Muscle of arm (tissue), 12 donors: ENCODE data around the gene GEMIN5. TPM values are rescaled to one million over a fixed set of nuclear protein-coding genes. Genes with fewer than 3 reads are reported as not detected.

Experiments used
- DNase-seq: peaks from one replicate; pipeline ENCODE4 v3.0.0-alpha.2; 2013
- polyA plus RNA-seq, 12 donors: library from polyadenylated mRNA; unstranded; fragments of 120-200 nt; gene quantifications; one replicate each; pipeline ENCODE4 v1.2.1, GENCODE V29; 2013; ENCODE audit not compliant: insufficient read length in 12 of 12

GEMIN5 gene
- polyA plus RNA-seq, 12 donors: 16.7 to 21.6 (median 18.0) TPM; not detected in 1

DNA sequence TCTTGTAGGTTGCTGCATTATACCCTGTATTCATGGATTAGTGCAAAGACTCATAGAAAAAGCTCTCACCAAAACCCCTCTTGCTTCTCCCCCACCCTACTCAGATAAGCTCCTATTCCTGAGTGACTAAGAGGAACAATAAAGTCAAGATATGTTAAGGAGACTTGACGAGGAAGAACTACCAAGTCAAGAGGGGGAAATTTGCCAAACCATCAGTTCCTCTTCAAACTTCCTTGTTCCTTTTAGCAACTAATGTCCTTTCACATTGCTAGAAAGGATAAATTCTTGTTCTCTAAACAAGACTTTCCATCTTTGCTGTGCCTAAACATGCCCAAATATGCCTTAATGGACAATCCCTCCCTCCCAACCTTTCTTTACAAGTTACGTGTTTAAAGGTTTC is 52.6 kb downstream of the GEMIN5 start:
- no peak for DNase-seq

DNA sequence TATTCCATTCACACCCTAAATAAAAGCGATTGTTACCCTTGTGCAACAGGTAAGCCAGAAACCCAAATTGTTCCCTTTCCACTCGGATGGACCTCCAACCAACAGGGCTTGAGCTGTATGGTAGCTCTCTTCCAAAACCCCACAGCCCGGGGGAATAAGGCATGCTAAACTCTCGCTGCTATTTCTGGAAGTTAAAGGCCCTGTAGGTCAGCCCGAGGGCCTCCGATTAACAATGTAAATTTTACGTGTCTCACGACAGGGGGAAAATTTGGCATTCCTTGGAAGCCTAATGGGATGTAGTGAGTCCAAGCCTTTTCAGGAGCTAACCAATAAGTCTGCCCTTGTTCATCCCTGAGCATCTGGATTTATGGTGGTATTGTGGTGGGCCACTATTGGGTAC is 53.6 kb downstream of the GEMIN5 start:
- DNase-seq: no peak

DNA sequence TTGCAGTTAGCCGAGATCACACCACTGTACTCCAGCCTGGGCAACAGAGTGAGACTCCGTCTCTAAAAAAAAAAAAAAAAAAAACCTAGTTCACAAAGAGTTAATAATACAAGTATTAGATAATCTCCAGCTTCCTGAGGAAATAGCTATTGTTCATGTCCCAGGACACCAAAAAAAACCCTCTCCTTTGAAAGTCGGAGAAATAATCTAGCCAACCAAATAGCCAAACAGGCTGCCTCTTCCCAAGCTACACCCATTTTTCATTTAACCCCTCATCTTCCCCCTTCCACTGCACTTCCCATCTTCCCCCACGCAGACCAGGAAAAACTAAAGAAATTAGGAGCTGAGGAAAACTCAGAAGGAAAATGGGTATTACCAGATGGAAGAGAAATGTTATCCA is 56.0 kb downstream of the GEMIN5 start:
- DNase-seq: no peak

DNA sequence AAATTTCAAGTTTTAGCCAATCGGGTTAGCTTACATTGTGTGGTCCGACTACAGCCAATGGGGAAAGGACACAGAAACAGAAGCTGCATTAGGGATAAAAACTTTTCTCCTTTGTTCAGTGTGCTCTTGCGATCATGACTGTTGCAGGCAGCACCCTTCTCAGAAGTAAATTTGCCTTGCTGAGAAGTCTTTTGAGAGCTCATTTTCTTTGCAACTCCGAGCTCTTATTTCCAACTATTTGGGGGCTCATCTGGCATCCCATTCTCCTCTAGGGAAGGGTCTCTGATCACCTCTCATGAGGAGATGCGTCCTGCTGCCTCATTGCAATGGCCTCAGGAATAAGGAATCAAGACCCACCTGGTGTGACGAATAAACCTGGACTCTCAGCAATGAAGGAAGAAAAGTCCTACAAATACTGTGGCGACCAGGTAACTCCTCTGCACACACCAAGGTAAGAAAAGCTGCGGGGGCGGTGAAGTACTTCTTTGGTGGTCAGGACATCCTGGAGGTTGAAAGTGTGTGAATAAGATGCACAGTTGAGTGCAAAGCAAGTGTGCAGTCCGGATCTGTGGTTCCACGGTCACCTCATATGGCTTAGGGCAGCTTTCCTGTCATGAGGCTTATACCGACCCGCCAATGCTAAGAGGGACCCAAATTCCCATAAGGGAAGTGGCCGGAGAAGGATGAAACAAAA is 59.2 kb downstream of the GEMIN5 start:
- no peak for DNase-seq

DNA sequence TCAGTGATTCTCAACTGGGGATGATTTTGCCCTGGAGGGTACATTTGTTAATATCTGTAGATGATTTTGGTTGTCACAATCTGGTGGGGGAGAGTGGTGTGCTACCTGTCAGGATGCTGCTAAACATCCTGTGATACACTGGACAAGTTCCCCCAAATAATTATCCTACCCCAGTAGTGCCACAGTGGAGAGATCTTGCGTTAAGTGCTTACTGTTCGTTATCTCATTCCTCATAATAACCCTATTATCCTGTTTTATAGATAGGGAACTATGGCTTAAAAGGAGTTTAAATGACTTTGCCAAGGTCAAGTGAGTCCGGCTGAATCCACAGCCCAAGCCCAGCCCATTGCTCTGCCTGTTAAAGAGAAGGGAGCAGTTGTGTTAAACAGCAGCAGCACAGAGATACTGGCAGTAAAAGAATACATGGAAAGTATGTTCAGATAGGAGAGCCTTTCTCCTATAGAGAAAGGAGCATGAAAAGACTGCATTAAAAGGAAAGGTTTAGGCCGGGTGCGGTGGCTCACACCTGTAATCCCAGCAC is 64.2 kb downstream of the GEMIN5 start:
- no peak for DNase-seq

DNA sequence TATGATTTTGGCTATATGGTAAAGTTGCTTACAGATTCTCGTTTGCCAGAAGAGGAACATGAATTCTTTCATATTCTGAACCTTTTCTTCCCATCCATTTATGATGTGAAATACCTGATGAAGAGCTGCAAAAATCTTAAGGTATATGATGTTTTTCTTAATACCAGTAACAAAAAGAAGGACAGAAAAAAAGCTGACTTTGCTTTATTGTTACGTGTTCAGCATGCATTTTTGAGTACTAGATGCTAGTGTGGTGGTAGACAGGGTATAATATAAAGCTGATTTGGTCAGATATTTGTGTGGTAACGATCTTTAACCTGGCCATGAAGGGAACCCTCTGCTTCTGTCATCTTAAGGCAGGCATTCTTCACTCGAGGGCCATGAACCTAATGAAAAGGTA is 66.3 kb downstream of the GEMIN5 start:
- DNase-seq: no peak

DNA sequence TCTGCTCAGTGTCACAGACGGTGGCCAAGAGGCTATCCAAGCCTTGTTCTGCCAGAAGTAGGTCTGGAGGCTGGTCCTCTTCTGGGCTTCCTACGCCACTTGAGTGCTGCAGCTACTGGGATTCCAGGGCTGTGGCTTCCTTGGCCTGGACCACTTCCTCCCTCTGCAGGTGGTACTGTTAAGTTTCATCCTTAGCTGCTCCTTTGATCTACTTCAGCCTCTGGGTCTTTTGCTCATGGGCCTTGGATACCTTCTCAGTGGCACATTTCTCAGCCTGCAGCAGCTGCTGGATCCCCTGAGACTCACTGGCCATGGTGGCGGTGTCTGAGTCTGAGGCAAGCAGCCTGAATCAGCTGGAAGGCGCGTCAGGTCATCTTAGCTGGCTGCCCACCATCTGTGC is 69.3 kb downstream of the GEMIN5 start:
- no peak for DNase-seq

DNA sequence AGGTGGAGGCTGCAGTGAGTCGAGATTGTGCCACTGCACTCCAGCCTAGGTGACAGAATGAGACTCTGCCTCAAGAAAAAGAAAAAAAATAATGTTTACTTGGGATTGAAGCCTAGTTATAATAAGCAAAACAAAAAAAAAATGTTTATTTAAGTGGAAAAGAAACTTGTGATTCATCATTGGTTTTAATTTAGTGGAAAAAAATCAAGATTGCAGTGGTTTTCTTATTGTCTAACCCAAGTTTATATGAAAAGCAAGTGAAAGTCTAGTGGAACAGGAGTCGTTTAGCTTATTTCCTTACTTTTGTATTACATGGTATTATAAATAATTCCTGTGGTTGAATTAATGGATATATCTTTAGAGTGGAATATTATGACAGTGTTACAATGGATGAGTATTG is 71.2 kb downstream of the GEMIN5 start:
- DNase-seq: no peak

DNA sequence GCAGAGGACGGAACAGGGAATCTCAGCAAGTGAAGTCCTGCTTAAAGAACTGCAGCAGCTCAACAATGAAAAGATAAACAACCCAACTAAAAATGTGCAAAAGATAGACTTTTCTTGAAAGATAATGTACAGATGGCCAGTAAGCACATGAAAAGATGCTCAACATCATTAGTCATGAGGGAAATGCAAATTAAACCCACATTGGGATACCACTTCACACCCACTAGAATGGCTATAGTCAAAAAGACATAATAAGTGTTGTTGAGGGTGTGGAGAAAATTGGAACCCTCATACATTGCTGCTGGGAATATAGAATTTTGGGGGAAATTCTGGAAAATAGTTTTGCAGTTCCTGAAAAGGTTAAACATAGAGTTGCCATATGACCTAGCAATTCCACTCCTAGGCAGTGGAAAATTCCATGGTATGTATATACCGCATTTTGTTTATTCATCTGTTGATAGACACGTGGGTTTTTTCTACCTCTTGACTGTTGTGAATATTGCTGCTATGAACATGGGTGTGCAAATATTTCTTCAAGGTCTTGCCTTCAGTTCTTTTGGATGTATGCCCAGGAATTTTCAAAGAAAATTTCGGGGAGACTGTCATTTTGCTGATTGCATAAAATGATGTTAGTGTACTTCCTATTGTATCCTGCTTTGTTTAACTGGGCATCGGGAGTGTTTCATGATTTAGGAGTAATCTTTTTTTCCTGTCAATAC is 72.4 kb downstream of the GEMIN5 start:
- DNase-seq: no peak

DNA sequence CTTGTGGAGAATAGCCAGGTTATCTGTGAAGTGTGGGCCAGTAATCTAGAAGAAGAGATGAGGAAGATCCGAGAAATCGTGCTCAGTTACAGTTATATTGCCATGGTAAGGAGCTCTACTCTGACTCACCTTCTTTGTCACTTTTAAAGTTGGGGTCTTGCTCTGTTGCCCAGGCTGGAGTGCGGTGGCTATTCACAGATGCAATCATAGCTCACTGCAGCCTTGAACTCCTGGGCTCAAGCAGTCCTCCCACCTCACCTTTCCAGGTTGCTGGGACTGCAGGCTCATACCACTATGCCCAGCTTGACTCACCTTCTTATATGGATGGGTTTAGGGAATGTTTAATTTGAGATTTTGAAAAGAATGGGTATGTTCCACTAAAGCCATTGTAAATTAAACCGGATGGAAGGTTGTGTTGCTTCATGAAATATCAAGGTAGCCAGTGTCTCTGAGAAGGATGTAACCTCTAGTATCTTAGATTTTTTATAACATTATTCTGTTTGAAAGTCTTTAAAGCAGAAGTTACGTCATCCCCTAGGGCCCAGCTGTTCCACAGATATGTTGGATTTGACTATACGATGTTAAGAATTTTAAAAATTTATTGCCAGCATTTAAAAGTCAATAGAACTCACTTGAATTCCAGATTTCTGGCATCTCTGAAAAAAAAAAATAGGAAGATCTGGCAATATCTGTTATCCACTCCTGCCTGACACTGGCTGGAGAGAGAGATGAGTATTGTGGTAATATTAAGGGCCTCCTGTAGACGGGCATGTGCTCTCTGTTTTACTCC is 74.5 kb downstream of the GEMIN5 start:
- no peak for DNase-seq

DNA sequence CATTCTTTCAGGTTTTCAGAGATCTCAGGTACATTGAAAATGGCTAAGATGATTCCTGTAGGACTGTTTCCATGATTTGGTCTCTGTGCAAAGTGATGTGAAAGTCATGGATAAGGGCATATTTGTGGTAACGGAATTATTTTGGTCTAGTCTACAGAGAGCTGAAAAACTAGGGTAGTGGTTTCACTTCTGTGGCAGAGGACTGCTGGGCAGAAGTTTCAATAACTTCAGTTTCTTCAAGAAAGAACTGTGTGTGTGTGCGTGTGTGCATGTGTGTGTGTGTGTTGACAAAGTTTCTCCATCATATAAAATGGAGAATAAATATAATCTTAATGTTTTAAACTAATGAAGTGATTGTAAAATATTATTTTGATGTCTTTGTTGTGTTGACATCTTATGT is 75.2 kb downstream of the GEMIN5 start:
- no peak for DNase-seq

DNA sequence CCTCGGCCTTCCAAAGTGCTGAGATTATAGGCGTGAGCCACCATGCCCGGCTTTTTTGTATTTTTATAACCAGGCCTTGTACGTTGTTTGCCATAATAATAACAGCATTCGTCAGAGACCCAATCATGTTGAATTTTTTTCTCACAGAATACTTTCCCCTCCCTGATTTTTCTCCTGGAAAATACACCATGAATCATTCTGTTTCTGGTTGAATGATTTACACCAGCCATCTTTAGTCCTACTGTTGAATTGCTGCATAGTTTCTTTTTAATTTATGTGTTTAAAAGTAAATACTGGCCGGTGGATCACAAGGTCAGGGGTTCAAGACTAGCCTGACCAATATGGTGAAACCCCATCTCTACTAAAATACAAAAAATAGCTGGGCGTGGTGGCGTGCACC is 76.1 kb downstream of the GEMIN5 start:
- DNase-seq: no peak

DNA sequence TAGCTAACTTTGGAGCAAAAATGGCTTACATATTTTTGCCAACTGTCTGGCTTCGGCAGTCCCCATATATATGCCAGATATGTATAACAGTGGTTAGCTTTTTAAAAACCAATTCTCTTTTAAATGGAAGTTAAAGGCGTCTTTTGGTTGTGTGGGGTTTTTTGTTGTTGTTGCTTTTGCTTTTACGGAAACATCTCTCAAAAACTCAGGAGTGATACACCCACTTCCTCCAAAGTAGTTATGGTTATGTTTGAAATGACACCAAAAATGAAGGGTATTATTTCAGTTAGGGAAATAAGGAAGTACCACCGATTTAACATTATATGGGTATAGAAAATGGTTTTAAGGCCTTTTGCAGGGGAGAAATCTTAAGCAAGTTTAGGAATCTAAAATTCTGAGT is 77.2 kb downstream of the GEMIN5 start:
- DNase-seq: no peak

DNA sequence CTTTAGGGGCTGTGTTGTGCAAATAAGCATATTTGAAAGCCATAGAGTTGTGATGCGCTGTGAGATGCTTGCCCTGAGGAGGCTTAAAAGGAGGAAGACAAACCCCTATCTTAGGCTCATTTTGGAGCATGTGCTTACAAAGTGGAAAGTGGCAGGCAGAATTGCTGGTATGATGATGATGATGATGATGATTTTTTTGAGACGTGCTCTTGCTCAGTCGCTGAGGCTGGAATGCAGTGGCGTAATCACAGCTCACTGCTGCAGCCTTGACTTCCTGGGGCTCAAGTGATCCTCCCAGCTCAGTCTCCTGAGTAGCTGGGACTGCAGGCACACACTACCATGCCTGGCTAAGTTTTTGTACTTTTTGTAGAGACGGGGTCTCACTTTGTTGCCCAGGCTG is 77.9 kb downstream of the GEMIN5 start:
- no peak for DNase-seq

DNA sequence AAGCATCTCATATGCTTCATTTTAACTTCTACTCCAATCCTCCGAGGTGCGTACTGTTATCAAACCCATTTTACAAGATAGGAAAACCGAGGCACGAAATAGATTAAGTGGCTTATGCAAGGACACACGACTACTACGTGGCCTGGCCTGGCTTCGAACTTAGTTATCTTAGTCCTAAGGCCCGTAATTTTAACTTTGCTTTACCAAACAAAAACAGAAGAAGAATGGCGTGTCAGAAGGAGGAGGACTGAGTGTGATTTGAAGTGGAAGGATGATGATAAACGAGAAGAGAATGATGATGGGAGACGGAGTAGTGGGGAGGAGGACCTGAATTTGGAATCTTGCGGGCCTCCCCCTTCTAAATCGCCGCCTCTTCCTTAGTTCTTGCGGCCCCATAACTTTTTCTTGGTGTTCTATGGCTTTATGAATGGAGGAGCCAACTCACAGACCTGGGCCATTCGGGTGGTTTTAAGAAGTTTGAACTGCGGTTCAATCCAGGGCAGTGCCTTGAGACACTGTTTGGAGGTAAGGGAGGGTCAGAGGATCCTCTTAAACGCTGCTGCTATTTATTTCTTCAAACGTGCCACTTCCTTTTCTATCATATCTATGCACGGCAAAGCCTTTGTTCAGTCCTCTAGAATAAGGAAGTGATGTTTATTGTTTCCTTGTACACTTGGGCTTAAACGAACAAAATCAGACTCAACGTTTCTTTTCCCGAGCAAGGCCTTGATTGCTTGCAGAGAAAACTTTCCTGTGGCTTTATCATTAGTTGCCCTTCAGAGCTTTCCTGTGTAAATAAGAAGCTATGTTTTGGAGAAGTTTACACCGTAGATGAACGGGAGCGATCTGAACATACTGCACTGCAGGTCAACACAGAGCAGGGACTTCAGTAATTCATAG is 78.8 kb downstream of the GEMIN5 start:
- peak; percentile 32 for DNase-seq

DNA sequence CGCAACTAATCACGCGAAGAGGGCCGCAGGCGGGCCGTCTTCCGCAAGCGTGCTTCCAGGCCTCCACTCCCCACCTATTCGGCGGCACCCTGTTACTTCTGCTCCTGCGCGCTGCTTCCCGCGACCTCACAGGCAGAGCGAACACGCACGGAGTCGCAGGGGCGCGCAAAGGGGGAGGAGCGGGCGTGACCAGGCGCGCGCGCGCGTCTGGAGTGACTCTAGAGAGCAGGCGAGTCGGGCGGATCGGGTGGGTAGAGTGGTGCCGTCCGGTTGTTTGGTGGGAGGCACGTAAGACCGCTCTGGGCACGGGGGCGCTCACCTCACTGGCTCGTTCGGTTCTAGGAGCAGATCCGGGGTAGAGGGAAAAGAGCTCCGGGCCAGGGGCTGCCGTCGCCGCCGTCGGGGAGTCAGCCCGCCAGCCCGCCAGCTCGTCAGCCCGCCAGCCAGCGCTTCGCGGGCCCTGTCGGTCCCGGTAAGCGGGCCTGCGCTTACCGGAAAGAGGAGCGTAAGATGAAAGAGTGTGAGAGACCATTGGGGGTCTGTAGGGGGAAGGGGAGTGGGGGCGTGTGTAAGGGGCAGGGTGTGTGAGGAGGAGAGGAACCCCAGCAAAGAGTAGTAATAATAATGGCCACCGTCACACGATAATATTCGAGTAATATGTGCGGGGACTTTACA is 79.6 kb downstream of the GEMIN5 start, which contains the start of gene CNOT8:
TSS of gene CNOT8 (plus strand) at position 331 of the 675 bp plus-strand sequence. CDS start 4,652 bp downstream, outside the sequence.
- peak; percentile 97 for DNase-seq

DNA sequence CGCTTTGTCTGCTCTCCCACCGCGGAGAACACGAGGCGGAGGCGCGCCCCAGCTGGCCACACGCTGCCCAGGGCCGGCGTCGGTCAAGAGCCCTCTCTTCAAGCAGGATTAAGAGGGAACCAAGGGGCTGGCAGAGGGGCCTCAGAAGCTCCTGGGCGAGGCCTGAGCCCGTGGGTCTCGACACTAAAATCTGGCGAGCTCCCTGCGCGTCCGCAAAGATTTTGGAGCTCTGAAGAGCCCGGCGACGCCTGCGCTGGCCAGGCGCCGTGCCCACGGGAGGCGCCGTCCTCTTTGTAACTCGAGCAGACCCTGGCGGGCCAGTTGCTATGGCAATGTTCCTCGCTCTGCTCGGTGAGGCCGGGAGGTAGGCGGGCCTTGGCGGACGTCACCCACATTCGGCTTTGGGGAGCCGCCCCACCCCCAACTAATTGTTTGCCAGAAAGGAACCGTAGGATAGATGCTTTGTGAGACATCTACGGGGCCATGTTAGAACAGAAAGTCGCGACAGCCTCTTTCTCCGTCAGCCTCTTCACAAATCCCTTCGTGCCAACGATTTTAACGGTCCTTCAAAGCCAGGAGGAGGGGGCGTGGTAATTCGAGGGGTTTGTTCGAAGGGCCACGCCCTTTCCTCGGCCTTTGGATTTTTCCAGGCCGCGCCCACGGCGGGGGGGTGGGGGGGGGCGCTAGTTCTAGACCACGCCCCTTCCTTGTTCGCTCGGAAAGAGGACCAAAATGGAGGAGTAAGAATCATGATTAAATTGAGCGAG is 80.3 kb downstream of the GEMIN5 start:
- peak; percentile 98 for DNase-seq

DNA sequence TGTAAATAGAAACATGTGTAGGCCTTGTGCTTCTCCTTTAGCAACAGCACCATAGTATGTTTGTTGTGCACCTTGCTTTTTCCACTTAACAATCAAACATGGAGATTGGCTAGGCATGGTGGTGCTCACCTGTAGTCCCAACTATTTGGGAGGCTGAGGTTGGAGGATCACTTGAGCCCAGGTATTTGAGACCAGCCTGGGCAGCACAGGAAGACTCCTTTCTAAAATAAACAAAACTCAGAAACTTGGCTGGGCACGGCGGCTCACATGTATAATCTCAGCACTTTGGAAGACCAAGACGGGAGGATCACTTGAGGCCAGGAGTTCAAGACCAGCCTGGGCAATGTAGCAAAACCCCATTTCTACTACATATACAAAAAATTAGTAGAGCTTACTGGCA is 86.7 kb downstream of the GEMIN5 start:
- no peak for DNase-seq

DNA sequence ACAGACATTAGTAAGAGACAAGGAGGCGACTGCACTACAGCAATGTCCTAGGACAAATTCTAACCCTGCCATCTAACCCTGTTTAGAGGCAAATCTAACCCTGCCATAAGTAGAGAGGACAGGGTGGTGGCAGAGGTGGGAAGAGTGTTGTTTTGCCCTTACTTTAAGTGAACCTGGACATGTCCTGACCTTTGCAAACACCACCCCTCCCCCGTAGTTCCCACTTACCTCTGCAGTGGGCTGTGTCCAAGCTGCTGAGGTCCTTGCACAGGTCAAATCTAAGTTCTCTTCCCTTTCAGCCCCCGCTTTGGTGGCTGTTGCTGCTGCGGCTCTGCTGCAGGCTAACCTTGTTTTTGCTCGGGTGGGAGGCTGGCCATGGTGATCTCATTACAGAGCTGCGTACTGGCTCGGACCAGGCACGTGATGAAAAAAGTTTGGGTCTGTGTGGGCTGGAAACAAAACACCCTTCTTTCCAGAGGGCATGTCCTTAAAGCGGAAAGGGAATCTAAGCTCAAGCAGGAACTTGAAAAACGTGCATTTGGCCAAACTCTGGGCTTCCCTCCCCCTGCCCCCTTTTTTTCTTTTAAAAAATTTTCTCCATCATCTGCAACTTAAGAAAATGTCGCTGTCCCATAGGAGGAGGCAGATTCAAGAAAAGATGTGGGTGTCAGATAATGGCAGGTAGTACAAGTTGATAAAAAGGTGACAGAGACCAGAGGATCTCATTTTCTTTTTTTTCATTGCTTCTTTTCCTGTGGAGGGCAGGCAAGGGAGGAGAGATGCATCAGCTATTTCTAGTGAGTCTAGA is 87.6 kb downstream of the GEMIN5 start, which contains the start of gene FAXDC2:
TSS of gene FAXDC2 (minus strand) at position 349 of the 808 bp plus-strand sequence. CDS start 12,425 bp downstream, outside the sequence.
- peak; percentile 92 for DNase-seq
